RWPE2 (cell line): ENCODE results near the gene MAP2K1.

Experiments used
- ATAC-seq: fragments of 200-7000 bp; cut with Tn5 transposase; 3 replicates; pipeline ENCODE4 v1.9.1; 2021; ENCODE audit warnings: low read depth
- DNase-seq: peaks from one replicate; pipeline ENCODE4 v3.0.0-alpha.2; 2020; ENCODE audit warnings: low spot score
- H3K27ac ChIP-seq: fragments of 450-650 bp; 2 replicates; pipeline ENCODE4 v1.5.1; 2017; ENCODE audit warnings: mild to moderate bottlenecking; ENCODE audit not compliant: poor library complexity, severe bottlenecking
- H3K27me3 ChIP-seq: fragments of 250-450 bp; sonication (Bioruptor Pico); 2 replicates; pipeline ENCODE4 v1.5.1; 2021; ENCODE audit warnings: mild to moderate bottlenecking, moderate library complexity; ENCODE audit not compliant: insufficient read depth, poor library complexity, severe bottlenecking
- H3K36me3 ChIP-seq: fragments of 250-450 bp; sonication (Bioruptor Pico); 2 replicates; pipeline ENCODE4 v1.5.1; 2020; ENCODE audit warnings: low read depth, mild to moderate bottlenecking, moderate library complexity
- H3K4me1 ChIP-seq: fragments of 250-450 bp; sonication (Bioruptor Pico); 2 replicates; pipeline ENCODE4 v1.5.1; 2021; ENCODE audit warnings: mild to moderate bottlenecking, moderate library complexity; ENCODE audit not compliant: insufficient read depth, poor library complexity, severe bottlenecking
- H3K4me3 ChIP-seq: fragments of 250-450 bp; sonication (Bioruptor Pico); 2 replicates; pipeline ENCODE4 v1.5.1; 2021; ENCODE audit warnings: mild to moderate bottlenecking, moderate library complexity; ENCODE audit not compliant: severe bottlenecking
- H3K9me3 ChIP-seq: fragments of 250-450 bp; sonication (Bioruptor Pico); 2 replicates; pipeline ENCODE4 v1.5.1; 2021; ENCODE audit warnings: mild to moderate bottlenecking, moderate library complexity; ENCODE audit not compliant: severe bottlenecking
- CTCF ChIP-seq: fragments of 450-650 bp; IDR thresholded peaks from one replicate; pipeline ENCODE4 v1.5.1; 2017; ENCODE audit warnings: mild to moderate bottlenecking, moderate library complexity; ENCODE audit not compliant: poor library complexity, severe bottlenecking

MAP2K1 gene

GRCh38 chr15:66403323-66403722 lies 16.6 kb downstream of the MAP2K1 start:
- H3K4me3 ChIP-seq: no peak overlapping the region
- TF ChIP-seq CTCF: no peak
- no peaks in the 10 kb centered on the region for H3K9me3 ChIP-seq
- H3K4me1 ChIP-seq: peaks cover 36% of the 10 kb centered on the region
- no peaks in the 10 kb centered on the region for H3K27me3 ChIP-seq
- H3K27ac ChIP-seq: no peak overlapping the region
- H3K36me3 ChIP-seq: peaks cover 32% of the 10 kb centered on the region
- DNase-seq: no peak
- no peak for ATAC-seq

- peaks cover 27% of the 10 kb centered on the region for H3K36me3 ChIP-seq
- no peak overlapping the region for H3K27ac ChIP-seq
- TF ChIP-seq CTCF: no peak
- DNase-seq: no peak
- no peaks in the 10 kb centered on the region for H3K27me3 ChIP-seq
- H3K4me1 ChIP-seq: peaks cover 36% of the 10 kb centered on the region
- ATAC-seq: no peak
- no peak overlapping the region for H3K4me3 ChIP-seq
- H3K9me3 ChIP-seq: no peaks in the 10 kb centered on the region
Measured at GRCh38 chr15:66404122-66404521, 17.4 kb downstream of the MAP2K1 start.

GRCh38 chr15:66404532-66404931 lies 17.8 kb downstream of the MAP2K1 start:
- no peak for TF ChIP-seq CTCF
- ATAC-seq (no peak), DNase-seq (no peak)
- Histone ChIP-seq H3K27ac (no peak overlapping the region), H3K9me3 (no peaks in the 10 kb centered on the region), H3K4me1 (peaks cover 36% of the 10 kb centered on the region), H3K36me3 (peaks cover 23% of the 10 kb centered on the region), H3K27me3 (no peaks in the 10 kb centered on the region), H3K4me3 (no peak overlapping the region)

GRCh38 chr15:66405007-66405406 lies 18.3 kb downstream of the MAP2K1 start:
- Histone ChIP-seq H3K27ac (no peak overlapping the region), H3K4me1 (peaks cover 35% of the 10 kb centered on the region), H3K36me3 (peaks cover 22% of the 10 kb centered on the region), H3K4me3 (no peak overlapping the region), H3K27me3 (no peaks in the 10 kb centered on the region), H3K9me3 (no peaks in the 10 kb centered on the region)
- no peak for TF ChIP-seq CTCF
- no peak for DNase-seq
- no peak for ATAC-seq

- peaks cover 29% of the 10 kb centered on the region for H3K4me1 ChIP-seq
- no peak for TF ChIP-seq CTCF
- H3K36me3 ChIP-seq: peaks cover 22% of the 10 kb centered on the region
- H3K9me3 ChIP-seq: no peaks in the 10 kb centered on the region
- ATAC-seq (no peak), DNase-seq (no peak)
- H3K4me3 ChIP-seq: no peak overlapping the region
- no peaks in the 10 kb centered on the region for H3K27me3 ChIP-seq
- H3K27ac ChIP-seq: no peak overlapping the region
Measured at GRCh38 chr15:66405615-66406014, 18.9 kb downstream of the MAP2K1 start.
